ENCODE data around the gene PAGE2B. TPM values are rescaled to one million over a fixed set of nuclear protein-coding genes. Genes with fewer than 3 reads are reported as not detected.

The PAGE2B gene
- total RNA-seq, 2 donors from 2014 or later: not detected

DNA sequence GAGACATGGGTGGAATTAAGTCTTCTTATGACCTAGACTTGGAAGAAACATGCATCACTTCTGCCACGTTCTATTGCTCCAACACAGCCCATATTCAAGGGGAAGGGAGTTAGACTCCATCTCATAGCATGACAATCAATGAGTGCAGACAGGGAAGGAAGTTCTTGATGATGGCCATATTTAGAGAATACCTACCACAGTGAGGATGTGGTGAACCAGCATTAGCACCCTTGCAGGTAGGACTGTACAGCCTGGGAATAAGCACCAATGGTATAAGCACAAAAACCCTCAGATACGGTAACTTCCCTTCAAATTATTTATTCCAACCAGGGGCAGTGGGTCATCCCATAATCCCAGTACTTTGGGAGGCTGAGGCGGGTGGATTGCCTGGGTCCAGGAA lies 43.7 kb downstream of the PAGE2B start:
- no peak for TF ChIP-seq CTCF (IDR thresholded peaks at IDR 0.05)
- no peak for TF ChIP-seq POLR2A (IDR thresholded peaks at IDR 0.05)
- no peak overlapping the region for H3K27ac ChIP-seq
- WGBS, 2 donors: 90 to 100% methylated on average over 2 of the region's 3 CpGs
- DNase-seq (no peak), ATAC-seq (no peak)
- intact Hi-C loops (cut with DNase I): no loop called here
- no peak overlapping the region for H3K4me3 ChIP-seq
- no peaks in the 10 kb centered on the region for H3K4me1 ChIP-seq
- H3K27me3 ChIP-seq: no peaks in the 10 kb centered on the region
- H3K9me3 ChIP-seq: no peaks in the 10 kb centered on the region
- no peaks in the 10 kb centered on the region for H3K36me3 ChIP-seq (replicated peaks in 1 of 2; ENCODE audit: insufficient read depth in 1 of 2, low read depth in 2 of 2)

DNA sequence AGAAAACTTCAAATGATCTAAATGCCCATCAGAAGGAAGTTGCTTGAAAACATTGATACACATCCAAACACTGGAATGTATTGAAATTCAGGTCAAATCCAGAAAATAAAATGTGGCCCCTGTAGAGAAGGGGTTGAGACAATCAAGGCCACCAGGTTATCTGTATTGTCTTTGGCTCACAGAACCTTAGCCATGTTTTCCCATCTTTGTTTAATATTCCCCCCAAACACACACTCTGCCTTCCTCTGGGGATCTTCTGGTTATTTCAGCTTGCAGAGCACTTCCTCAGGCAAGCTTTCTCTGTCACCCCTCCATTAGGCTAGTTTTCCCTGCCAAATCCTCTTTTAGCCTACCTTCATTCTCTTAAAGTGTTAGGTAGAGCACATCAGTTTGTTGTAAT lies 44.4 kb downstream of the PAGE2B start:
- DNase-seq: no peak
- Histone ChIP-seq H3K27ac (no peak overlapping the region), H3K4me3 (no peak overlapping the region), H3K36me3 (replicated peaks in 1 of 2; ENCODE audit: insufficient read depth in 1 of 2, low read depth in 2 of 2) (no peaks in the 10 kb centered on the region), H3K4me1 (no peaks in the 10 kb centered on the region), H3K9me3 (no peaks in the 10 kb centered on the region), H3K27me3 (no peaks in the 10 kb centered on the region)
- intact Hi-C loops (cut with DNase I): no loop called here
- TF ChIP-seq POLR2A (IDR thresholded peaks at IDR 0.05) (no peak), CTCF (IDR thresholded peaks at IDR 0.05) (no peak)
- ATAC-seq: no peak

- Histone ChIP-seq H3K27ac (no peak overlapping the region), H3K9me3 (no peaks in the 10 kb centered on the region), H3K4me3 (no peak overlapping the region), H3K4me1 (no peaks in the 10 kb centered on the region), H3K27me3 (no peaks in the 10 kb centered on the region), H3K36me3 (replicated peaks in 1 of 2; ENCODE audit: insufficient read depth in 1 of 2, low read depth in 2 of 2) (no peaks in the 10 kb centered on the region)
- no peak for ATAC-seq
- TF ChIP-seq CTCF (IDR thresholded peaks at IDR 0.05) (no peak), POLR2A (IDR thresholded peaks at IDR 0.05) (no peak)
- 30 to 56% methylated on average over 1 of the region's 1 CpG for WGBS, 2 donors
- no peak for DNase-seq
- intact Hi-C loops (cut with DNase I): no loop called here
Observed at GRCh38 chrX:55119712-55120111, 44.9 kb downstream of the PAGE2B start.

DNA sequence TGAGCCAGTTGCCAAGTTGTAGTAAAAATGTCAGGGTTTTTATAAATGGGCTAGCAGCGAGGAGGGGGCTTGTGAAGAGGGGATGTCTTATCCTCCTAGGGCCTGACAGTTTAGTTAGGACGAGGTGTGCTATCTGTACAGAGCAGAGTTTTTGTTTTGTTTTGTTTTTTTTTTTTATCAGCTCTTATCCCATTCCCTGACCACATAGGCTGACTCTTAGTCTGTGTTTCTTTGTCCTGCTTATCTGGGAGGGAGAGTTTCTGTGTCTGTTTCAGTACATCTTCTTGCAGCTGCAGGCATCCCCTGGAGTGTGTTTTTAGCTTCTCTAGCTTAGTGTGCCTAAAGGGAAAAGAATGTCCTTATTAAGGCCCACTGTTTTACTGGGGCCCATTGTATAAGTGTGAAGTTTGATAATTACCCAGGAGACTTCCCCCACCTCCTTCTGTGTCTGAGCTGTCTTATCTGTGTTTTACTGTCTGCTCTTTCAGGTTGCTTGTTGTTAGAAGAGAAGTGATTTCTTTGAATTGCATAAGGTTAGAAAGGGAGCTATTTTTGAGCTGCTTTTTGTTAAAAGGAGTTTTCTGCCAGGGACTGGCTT lies 46.0 kb downstream of the PAGE2B start:
- no peak overlapping the region for H3K27ac ChIP-seq
- ATAC-seq (no peak), DNase-seq (no peak)
- no peaks in the 10 kb centered on the region for H3K9me3 ChIP-seq
- no peak overlapping the region for H3K4me3 ChIP-seq
- intact Hi-C loops (cut with DNase I): no loop called here
- 39 to 60% methylated on average over 2 of the region's 2 CpGs for WGBS, 2 donors
- no peaks in the 10 kb centered on the region for H3K4me1 ChIP-seq
- no peaks in the 10 kb centered on the region for H3K36me3 ChIP-seq (replicated peaks in 1 of 2; ENCODE audit: insufficient read depth in 1 of 2, low read depth in 2 of 2)
- no peaks in the 10 kb centered on the region for H3K27me3 ChIP-seq
- TF ChIP-seq CTCF (IDR thresholded peaks at IDR 0.05): no peak
- TF ChIP-seq POLR2A (IDR thresholded peaks at IDR 0.05): no peak

DNA sequence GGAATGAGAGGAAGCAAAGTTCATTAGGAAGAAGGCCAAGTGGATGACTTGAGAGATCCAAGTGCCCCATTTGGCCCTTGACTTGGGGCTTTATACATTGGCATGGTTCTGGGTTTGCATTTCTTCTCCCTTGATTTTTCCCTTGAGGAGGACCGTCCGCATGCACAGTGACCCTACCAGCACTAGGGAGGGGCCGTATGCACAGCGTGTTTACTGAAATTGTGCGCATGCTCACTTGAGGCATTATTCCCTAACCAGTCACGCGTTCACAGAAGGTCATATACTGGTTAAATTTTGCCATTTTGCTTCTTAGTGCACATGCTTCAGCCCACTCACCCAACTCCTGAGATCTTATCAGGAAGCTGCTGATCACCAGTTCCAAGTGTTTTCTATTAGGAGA lies 49.1 kb downstream of the PAGE2B start:
- intact Hi-C loops (cut with DNase I): no loop called here
- H3K9me3 ChIP-seq: no peaks in the 10 kb centered on the region
- H3K27me3 ChIP-seq: no peaks in the 10 kb centered on the region
- TF ChIP-seq CTCF (IDR thresholded peaks at IDR 0.05): no peak
- TF ChIP-seq POLR2A (IDR thresholded peaks at IDR 0.05): no peak
- ATAC-seq (no peak), DNase-seq (no peak)
- H3K4me3 ChIP-seq: no peak overlapping the region
- H3K36me3 ChIP-seq (replicated peaks in 1 of 2; ENCODE audit: insufficient read depth in 1 of 2, low read depth in 2 of 2): no peaks in the 10 kb centered on the region
- no peaks in the 10 kb centered on the region for H3K4me1 ChIP-seq
- 91 to 92% methylated on average over 7 of the region's 7 CpGs for WGBS, 2 donors
- no peak overlapping the region for H3K27ac ChIP-seq
